ENCODE data around the gene KCNJ4.

The KCNJ4 gene

GRCh38 chr22:38429499-38430068, 25.4 kb downstream of the KCNJ4 start:
- DNase-seq (ENCODE audit: low read depth): no peak

GRCh38 chr22:38428714-38429113, 26.3 kb downstream of the KCNJ4 start:
- no peak for DNase-seq (ENCODE audit: low read depth)

- DNase-seq (ENCODE audit: low read depth): no peak
Measured at GRCh38 chr22:38427940-38428339, 27.1 kb downstream of the KCNJ4 start.

- DNase-seq (ENCODE audit: low read depth): no peak
Measured at GRCh38 chr22:38427465-38427864, 27.5 kb downstream of the KCNJ4 start.

GRCh38 chr22:38426628-38427027, 28.4 kb downstream of the KCNJ4 start:
- no peak for DNase-seq (ENCODE audit: low read depth)

DNA sequence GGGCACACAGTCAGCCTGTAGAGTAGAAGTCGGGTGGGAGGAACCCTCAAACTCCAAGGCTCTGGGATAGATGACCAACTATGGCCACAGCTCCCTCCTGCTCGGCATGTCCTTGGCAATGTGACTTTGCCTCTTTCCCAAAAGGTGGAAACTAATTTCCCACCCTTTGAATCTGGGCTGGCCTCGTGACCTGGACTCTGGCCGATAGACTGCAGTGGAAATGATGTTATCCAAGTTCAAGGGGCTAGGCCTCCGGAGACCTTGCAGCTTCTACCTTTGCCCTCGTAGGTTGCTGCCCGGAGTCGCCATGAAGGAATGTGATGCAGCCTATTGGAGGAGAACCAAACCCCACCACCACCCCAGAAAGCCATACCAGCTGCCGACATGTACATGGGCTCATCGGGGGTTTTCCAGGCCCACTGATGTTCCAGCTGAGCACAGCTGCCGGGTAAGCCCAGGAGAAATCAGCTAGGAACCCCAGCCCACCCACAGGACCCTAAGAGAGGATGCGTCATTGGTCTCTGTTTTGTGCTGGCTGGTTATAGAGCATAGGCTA, 30.4 kb downstream of the KCNJ4 start:
- no peak for DNase-seq (ENCODE audit: low read depth)

DNA sequence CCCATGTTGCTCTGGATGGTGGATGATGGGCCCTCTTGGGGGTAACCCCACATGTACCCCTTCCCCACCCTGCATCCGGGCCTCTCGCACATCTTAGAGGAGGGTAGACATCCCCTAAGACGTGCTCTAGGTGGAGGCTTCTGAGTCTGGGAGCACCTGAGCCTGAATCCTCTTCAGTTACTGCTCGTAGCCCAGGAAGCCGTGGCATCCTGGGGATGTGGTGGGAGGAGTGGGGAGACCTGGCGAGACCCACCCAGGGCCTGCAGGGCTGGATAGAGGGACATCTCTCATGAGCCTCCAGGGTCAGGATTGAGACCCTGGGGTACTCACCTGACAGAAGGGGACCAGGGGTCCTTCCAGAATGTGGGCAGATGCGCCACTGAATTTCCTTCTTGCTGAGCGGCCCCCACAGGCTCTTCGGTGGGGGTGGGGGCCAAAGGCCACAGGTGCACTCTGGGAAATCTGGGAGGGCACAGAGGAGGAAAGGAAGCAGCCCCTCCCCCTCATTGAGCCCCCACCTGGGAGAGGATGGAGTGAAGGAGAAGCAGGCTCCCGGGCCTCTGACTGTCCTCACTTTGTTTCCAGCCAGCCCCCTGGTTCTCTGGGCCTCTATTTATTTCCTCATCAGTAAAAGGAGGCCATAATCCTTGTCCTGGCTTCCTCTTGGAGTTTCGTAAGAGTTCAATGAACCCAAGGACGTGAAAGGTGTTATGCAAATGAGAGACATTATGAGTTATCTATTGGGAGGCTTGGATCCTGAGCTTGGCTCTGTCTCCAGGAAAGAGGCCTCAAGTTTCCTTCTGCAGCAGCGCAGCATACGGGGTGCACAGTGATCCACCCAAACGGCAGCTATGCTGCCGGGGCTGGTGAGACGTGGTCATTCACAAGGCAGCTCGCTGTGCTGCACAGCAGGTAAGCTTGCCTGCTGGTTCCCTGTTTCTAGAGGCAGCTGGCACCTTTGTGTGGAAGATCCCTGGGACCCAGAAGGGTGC, 31.2 kb downstream of the KCNJ4 start:
- DNase-seq (ENCODE audit: low read depth): no peak

- DNase-seq (ENCODE audit: low read depth): no peak
Measured at GRCh38 chr22:38422611-38423511, 32.1 kb downstream of the KCNJ4 start.

- DNase-seq (ENCODE audit: low read depth): no peak
Measured at GRCh38 chr22:38420734-38421133, 34.3 kb downstream of the KCNJ4 start.

DNA sequence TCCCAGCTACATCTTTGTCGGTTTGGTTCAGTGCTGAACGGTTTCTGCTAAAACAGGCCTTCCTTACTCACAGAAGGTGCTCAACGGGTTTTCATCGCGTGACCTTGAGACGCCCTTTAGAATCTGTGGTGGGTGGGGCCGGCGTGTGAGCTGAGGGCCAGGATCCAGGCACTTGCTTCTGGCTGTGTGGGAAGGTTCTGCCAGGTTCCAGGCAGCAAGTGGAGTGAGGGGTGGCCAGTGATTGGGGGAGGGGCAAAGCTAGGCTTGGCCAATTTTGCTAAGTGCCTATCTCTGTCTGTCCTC, 35.2 kb downstream of the KCNJ4 start:
- DNase-seq (ENCODE audit: low read depth): no peak

DNA sequence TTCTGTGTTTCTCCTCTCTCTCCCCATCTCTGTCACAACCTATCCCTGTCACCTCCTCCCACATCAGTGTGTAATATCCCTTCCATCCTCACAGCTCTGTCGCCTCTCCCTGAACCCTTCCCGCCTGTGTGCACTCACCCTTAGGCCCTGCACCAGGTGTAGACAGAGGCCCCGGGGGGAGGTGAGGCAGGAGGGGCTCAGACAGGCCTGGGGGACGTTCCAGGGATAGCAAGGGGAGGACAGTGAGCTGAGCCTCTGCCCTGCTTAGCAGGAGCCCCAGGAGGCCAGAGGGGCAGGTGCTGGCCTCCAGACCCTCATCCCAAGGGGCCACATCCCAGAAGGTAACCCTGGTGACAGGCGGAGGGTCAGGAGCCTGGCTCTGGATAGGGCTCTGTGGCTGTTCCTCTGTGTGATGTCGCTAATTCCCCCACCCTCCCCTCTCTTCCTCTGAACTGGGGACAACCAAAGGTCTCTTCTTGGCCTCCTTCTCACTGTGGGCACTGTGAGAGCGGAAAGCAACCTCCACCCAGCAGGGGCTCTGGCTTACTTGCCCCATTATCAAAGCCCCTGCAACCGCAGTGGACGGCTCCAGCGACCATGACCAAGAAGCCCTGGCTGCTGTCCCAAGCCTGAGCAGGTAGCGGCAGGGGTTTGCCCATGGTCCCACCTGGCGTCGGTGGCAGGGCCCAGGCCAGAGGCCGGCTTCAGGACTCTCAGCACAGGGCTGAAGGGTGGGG, 35.7 kb downstream of the KCNJ4 start:
- no peak for DNase-seq (ENCODE audit: low read depth)

DNA sequence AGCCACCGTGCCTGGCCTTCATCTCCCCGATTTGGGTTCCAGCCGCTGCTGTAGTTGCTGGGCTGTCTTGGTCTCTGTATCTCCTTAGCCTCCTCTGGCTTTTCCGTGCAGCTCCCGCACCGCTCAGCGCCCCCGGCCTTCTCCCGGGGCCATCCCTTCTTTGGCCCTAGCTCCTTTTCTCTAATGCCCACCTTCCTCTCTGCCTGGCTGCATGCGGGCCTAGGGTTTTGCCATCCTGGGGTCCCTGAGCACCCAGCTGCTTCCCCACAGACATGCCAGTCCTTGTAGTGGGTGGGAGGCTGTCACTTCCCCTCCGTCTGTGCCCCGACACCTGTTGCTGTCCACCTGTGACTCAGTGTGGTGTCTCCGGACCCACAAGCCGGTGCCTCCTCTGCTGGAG, 36.4 kb downstream of the KCNJ4 start:
- DNase-seq (ENCODE audit: low read depth): no peak

- no peak for DNase-seq (ENCODE audit: low read depth)
Measured at GRCh38 chr22:38417252-38418060, 37.5 kb downstream of the KCNJ4 start.

DNA sequence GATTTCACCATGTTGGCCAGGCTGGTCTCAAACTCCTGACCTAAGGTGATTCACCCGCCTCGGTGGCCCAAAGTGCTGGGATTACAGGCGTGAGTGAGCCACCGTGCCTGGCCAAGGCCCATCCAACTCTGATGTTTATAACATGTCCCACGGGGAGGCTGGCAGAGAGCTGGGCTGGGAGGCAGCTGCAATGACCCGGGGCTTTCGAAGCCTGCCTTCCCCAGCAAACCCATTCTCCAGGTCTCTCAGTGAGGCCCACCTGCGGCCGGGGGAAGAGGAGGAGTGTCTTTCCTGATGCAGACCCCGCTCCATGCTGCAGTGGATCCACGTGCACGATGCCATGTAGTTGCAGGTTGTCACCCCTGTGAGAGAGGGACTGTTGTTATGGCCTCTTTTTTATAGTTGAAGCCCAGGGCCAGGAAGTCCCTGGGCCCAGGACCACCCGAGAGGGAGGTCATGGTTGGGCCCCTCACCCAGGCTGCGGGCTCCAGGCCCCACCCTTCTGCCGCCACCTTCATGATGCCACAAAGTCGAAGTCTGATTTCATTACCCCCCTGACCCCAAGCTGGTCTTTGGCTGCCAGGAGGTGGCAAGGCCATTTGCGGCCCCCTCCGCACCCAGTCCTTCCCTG, 38.3 kb downstream of the KCNJ4 start:
- no peak for DNase-seq (ENCODE audit: low read depth)

- no peak for DNase-seq (ENCODE audit: low read depth)
Measured at GRCh38 chr22:38415561-38416321, 39.3 kb downstream of the KCNJ4 start.

GRCh38 chr22:38415046-38415445, 40.0 kb downstream of the KCNJ4 start:
- no peak for DNase-seq (ENCODE audit: low read depth)

GRCh38 chr22:38414009-38414395, 41.0 kb downstream of the KCNJ4 start:
- no peak for DNase-seq (ENCODE audit: low read depth)

DNA sequence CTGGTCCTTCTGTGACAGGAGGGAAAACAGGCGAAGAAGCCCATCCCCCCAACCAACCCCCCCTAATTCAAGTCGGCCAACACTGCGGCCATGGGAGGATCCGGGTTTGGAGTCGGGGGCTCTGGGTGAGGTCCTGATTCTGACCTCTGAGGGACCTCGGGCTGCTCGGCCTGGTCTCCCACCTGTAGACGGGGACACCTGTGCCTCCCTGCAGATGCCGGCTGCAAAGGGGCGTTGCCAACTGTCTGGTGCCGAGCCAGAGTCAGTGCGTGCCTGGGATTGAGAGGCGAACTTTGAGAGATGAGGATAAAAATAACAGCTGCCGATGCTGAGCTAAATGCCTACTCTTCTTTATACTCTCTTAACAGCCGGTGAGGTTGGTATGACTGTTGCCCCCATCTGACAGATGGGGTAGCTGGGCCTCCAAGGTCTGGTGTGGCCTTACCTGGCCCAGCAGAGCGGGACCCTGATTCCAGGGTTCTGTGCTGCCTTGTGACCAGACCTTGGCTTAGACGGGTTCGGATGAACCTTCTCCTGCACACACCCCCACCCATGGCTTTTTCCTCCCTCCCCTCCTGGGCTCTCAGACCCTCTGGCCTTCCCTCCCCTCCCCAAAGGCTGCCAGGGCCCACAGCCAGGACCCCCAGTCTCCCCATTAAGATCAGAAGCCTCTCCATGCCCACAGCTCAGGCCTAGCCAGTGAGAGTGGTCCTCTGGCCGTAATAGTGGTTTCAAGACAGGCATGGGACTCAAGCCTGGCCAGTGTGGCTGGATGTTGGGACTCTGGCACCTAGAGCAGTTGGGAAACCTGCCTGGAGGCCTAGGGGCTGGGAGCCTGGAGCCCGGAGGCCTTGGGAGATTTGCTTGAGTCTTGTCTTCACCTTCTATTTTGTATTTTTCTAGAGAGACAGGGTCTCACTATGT, 41.7 kb downstream of the KCNJ4 start:
- no peak for DNase-seq (ENCODE audit: low read depth)

Measured in activated T-helper 1 cell treated with Interleukin-2 at 50 U/mL for 16 hours (primary cell).